CD4-positive, CD25-positive, alpha-beta regulatory T cell (primary cell): ENCODE data around the gene ASL. TPM values are rescaled to one million over a fixed set of nuclear protein-coding genes. Genes with fewer than 3 reads are reported as not detected.

Experiments
- polyA plus RNA-seq, 4 donors: library from polyadenylated mRNA; unstranded; fragments of 300-500 nt; fragmentation: Illumina TruSeq; gene quantifications; one replicate each; pipeline ENCODE4 v1.2.3, GENCODE V29; 2021
- total RNA-seq: library from RNA; stranded (reverse); gene quantifications from one replicate; pipeline ENCODE4 v1.2.3, GENCODE V29; 2022

Gene ASL
- total and polyA plus RNA-seq, 5 donors from 2014 or later, result 9.2 to 16.6 (median 14.7) TPM

Other genes with a start within 250 kb of the ASL start
- gene VKORC1L1, start 202.7 kb upstream of the ASL start, total RNA-seq, result 5.5 TPM
- 1 to 10 TPM; 3.7 to 4.0 (median 3.8) TPM for gene VKORC1L1, start 202.7 kb upstream of the ASL start, polyA plus RNA-seq
- gene GUSB, start 93.6 kb upstream of the ASL start, total RNA-seq, result 39.9 TPM
- gene GUSB, start 93.6 kb upstream of the ASL start, polyA plus RNA-seq, result 10 to 100 TPM; 43.6 to 66.4 (median 57.1) TPM
- gene CRCP, start 39.0 kb downstream of the ASL start, total RNA-seq, result 32.5 TPM
- 10 to 100 TPM; 19.8 to 33.4 (median 27.3) TPM for gene CRCP, start 39.0 kb downstream of the ASL start, polyA plus RNA-seq
- gene TPST1, start 129.5 kb downstream of the ASL start, total RNA-seq, result 1.2 TPM
- gene TPST1, start 129.5 kb downstream of the ASL start, polyA plus RNA-seq, result under 1 TPM in 2 of 4 donors, not detected in 2; 0.15 to 0.24 TPM